Stimulated activated CD8-positive, alpha-beta memory T cell treated with anti-CD3 and anti-CD28 coated beads, Interleukin-2, amount 100 ng/mL, for 1 hour (primary cell): ENCODE results near the gene FAAP100.
"Not testable (repeated sequence)": the region's sequence is repeated elsewhere in the genome, so short reads cannot be mapped to it uniquely, and the experiment has no call there.

Experiments used
- DNase-seq, 2 donors: peaks; one replicate each; pipeline ENCODE4 v3.0.0-alpha.2; 2020; ENCODE audit warnings: low read depth in 2 of 2

Gene FAAP100, protein sequence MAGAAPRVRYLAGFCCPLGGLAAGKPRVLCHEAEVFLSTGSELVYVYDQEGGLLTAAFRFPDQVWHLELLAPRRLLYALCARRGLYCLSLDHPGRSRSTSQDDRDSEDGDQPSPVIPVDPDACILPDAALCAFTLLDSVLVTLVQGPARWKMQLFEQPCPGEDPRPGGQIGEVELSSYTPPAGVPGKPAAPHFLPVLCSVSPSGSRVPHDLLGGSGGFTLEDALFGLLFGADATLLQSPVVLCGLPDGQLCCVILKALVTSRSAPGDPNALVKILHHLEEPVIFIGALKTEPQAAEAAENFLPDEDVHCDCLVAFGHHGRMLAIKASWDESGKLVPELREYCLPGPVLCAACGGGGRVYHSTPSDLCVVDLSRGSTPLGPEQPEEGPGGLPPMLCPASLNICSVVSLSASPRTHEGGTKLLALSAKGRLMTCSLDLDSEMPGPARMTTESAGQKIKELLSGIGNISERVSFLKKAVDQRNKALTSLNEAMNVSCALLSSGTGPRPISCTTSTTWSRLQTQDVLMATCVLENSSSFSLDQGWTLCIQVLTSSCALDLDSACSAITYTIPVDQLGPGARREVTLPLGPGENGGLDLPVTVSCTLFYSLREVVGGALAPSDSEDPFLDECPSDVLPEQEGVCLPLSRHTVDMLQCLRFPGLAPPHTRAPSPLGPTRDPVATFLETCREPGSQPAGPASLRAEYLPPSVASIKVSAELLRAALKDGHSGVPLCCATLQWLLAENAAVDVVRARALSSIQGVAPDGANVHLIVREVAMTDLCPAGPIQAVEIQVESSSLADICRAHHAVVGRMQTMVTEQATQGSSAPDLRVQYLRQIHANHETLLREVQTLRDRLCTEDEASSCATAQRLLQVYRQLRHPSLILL

GRCh38 chr17:81552244-81553017 lies at the start of gene FAAP100:
FAAP100 (minus strand) TSS chr17:81552353; CDS start chr17:81552330, 23 bp downstream.
- DNase-seq: peak; percentile 58 to 67

DNA sequence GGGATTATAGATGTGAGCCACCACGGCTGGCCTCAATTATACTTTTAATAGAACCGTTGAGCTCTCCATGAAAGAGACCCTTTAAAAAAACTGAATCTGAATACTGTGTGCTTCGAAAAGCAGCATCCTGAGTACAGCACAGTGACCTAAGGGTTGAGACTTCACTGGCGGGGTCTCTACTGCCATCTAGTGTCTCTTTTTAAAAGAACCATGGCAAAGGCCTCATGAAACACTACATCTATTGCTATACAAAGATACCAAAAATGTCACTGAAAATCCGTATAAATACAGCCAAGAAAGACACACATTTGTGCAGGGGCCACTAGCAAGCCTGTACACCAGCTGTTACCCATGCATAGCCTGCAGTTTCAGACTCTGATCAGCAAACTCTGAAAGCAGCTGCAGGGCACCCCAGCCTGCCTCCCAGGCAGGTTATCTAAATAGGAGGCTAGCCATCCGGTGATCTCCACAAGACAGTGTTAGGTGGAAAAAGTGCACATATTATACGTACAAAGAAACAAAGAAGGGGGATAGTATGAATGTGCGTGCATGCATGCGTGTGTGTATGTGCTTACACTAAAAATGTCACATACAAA lies 49.5 kb upstream of the FAAP100 start:
- DNase-seq: peak in 1 of 2 donors; percentile 16

DNA sequence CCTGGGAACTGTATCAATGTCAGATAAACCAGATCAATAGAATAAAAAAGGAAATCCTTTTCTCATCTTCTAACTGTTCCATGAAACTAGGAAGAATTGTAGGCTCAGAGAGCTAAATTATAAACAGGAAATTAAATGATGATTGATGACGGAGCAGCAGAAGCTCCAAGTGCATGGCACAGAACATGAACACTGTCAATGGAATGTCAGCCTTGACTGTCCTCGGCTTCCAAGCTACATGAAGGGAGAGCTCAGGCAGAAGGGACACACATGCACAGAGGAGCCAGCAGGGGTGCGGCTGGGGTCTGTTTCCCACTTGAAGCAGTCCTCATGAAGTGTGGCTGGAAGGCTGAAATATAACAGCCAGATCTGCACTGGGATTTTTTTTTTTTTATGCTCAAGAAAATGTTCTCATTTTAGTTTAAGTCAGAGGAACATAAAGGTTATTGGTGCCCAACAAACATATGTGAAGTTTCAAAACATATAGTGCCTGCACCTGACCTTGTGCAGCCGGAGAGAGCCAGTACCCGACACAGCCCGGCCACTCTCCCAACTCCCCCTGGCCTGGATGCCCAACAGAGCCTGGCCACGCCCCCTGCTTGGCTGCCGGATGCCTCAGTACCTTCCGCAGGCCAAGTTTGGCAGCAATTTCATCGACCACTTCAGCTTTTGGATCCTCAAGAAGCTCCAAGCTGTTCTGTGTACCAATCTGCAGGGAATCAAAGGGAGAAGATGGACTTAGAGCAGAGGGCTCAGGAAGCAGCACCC lies 47.8 kb upstream of the FAAP100 start:
- DNase-seq: no peak

GRCh38 chr17:81593105-81593871 lies 41.1 kb upstream of the FAAP100 start:
- DNase-seq: no peak

DNA sequence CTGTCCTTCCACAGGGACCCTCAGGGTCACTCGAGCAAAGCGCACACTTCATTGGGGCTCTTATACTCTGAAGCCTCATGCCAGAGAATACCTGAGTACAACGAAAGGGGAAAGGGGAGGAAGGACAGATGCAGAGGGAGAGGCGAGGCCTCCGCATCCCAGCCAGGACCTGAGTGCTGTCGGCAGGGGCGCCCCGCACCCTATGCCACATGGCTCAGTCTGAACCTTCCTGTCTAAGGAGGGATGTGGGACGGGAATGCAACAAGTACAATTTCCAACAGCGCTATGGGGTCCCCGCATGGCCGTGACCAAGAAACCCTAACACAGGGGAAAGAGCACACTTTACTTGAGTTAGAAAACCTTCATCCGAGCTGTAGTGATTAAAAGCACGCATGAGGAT lies 39.8 kb upstream of the FAAP100 start:
- DNase-seq: no peak

GRCh38 chr17:81590121-81590520 lies 38.0 kb upstream of the FAAP100 start:
- no peak for DNase-seq

GRCh38 chr17:81589612-81590011 lies 37.5 kb upstream of the FAAP100 start:
- DNase-seq: no peak

GRCh38 chr17:81586096-81586495 lies 33.9 kb upstream of the FAAP100 start:
- DNase-seq: no peak

- DNase-seq: not testable (repeated sequence)
Measured at GRCh38 chr17:81584771-81585170, 32.6 kb upstream of the FAAP100 start.

DNA sequence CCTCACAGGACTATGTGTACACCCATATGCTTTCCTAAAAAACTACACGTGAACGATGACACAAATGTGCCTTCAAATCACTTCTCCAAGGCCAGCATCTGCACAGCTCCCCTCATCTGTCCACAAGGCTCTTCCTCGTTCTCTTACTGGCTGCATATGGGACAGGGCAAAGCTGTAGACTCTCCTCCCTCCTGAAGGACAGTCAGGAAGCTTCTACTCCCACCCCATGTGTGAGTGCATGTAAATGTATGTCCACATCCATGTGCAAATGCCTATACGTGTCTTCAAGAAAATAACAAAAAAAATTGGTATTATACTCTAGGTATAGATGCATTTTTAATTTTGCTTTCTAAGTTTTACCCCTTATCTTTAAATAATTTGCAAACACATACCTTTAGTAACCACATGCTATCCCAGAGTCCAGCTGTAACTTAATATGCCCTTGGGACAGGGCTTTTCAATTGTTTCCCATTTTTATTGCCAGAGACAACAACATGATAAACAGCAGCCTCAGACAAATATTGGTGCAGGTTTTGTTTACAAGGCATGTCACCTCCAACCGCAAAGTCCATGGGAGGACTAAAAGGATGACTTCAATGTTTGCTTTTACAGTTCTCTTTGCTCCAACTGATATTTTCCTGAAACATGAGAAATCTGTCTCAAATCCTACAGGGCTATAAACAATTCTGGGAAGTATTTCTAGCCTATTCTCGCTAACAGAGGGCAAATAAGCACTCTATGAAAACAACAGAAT lies 31.6 kb upstream of the FAAP100 start:
- no peak for DNase-seq

DNA sequence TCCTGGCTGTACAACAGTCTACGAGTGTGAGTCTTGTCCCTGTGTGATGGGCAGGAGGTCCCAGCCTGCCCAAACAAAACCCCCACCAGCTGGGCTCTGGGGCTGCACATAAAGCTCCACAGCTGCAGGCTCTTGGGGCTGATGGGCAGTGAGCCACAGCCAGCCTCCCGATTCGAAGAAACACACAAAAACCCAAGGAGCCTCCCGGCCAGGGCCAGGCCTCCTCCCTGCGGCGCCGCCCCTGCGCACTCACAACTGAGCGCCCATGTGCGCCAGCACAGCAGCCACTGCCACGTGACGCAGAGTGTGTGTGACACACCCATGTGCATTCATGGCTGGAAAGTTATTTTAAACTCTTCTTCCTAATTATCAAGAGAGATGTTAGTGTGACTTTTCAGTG lies 30.6 kb upstream of the FAAP100 start:
- no peak for DNase-seq

DNA sequence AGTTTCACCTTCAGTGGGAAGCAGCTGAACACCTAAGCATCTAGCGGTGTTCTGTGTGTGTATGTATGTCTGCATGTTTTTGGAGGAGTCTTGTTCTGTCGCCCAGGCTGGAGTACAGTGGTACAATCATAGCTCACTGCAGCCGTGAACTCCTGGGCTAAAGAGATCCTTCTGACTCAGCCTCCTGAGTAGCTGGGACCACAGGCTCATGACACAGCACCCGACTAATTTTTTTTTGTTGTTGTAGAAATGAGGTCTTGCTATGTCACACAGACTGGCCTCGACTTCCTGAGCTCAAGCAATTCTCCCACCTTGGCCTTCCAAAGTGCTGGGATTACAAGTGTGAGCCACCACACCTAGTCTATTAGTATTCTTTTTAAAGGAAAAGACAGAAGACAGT lies 30.2 kb upstream of the FAAP100 start:
- no peak for DNase-seq

- no peak for DNase-seq
Measured at GRCh38 chr17:81581758-81582157, 29.6 kb upstream of the FAAP100 start.

- DNase-seq: no peak
Measured at GRCh38 chr17:81580481-81580880, 28.3 kb upstream of the FAAP100 start.

- no peak for DNase-seq
Measured at GRCh38 chr17:81579821-81580321, 27.7 kb upstream of the FAAP100 start.

- DNase-seq: no peak
Measured at GRCh38 chr17:81579298-81579697, 27.1 kb upstream of the FAAP100 start.

- no peak for DNase-seq
Measured at GRCh38 chr17:81578561-81579225, 26.5 kb upstream of the FAAP100 start.

DNA sequence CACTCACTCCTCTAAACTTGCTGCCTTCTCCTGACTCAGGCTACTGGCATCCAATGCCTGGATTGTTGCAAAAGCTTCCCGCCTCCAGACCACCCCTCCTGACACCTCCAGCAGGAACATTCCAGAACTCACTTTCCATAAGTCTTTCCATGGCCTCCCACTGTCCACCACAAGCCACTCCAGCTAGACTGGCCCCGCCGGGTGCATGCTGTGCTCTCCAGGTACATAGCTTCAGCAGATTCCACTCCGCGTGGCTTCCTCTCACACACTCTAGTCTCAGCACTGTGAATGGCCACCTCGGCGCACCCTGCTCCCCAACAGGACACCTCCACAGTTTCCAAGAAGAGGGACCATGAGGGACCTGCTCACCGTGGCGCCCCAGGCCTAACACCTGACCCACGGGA lies 25.9 kb upstream of the FAAP100 start:
- no peak for DNase-seq
